ENCODE measurements around the gene ETV3.

GRCh38 chr1:157138220-157139051, at the start of gene ETV3:
- no peak for TF ChIP-seq EP300 (IDR thresholded peaks at IDR 0.05)
- TF ChIP-seq CTCF (IDR thresholded peaks at IDR 0.05): no peak
- TF ChIP-seq POLR2AphosphoS5 (IDR thresholded peaks at IDR 0.05): peak; percentile 19 to 70 (median 39)
- peak; percentile 8 to 85 for TF ChIP-seq POLR2A (IDR thresholded peaks at IDR 0.05)

All from suprapubic skin (tissue), 4 donors.